Astrocyte (in vitro differentiated cells and primary cell): ENCODE measurements around the gene OCA2.

Experiments
- CTCF ChIP-seq: IDR thresholded peaks from 2 replicates; pipeline ENCODE4 v1.5.1; 2011; ENCODE audit warnings: low read depth, mild to moderate bottlenecking, inconsistent platforms, low read length, moderate library complexity; ENCODE audit not compliant: insufficient read depth
- EZH2 ChIP-seq: IDR thresholded peaks from 2 replicates; pipeline ENCODE4 v1.6.1; 2012; ENCODE audit warnings: mild to moderate bottlenecking, low read length, inconsistent platforms; ENCODE audit not compliant: insufficient read depth

GRCh38 chr15:27902680-27903385 is 196.3 kb downstream of the OCA2 start:
- no peak for TF ChIP-seq CTCF
- no peak for TF ChIP-seq EZH2
